ENCODE results near the gene SMIM12.
"Not testable (repeated sequence)": the region's sequence is repeated elsewhere in the genome, so short reads cannot be mapped to it uniquely, and the experiment has no call there.

Gene SMIM12

GRCh38 chr1:34842073-34842472, 17.5 kb downstream of the SMIM12 start:
- no peak for DNase-seq

- DNase-seq: no peak
These were observed 19.1 kb downstream of the SMIM12 start for GRCh38 chr1:34840426-34840825.

DNA sequence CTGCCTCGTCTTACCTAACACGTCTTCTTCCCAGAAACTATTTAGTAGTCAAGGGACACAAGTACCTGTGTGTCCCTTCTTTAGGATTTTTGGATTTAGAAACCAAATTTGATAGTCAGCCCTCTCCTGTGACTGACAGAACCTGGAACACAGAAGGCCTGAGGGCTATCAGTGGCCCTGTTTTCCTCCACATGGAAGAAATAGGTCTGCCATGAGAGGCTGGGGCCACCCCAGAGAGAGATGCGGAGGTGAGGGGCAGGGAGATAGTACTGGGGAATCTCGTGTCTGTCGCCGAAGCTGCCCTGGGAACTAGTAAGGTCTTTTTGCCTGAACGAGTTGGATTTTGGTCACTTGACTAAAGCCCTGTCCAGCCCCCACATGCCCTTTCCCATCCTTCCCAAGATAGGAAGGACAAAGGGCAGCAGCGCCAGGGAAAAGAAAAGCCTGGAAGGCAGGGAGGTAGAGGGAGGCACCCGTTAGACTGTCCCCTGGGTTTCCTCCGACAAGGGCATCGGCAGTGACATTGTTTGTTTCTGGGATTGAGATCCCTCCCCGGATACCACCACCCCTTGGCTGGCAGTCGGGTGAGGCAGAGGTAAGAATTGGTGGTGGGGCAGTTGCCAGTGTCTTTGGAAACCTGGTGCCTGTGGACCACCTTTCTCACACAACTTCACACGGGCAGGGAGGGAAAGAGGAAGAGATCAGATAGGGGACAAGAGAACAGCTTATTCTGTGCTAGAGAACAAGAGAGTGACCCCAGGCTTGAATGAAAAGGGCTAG, 19.8 kb downstream of the SMIM12 start:
- DNase-seq: no peak

GRCh38 chr1:34833711-34834110, 25.8 kb downstream of the SMIM12 start:
- DNase-seq: no peak

GRCh38 chr1:34831721-34832246, 27.8 kb downstream of the SMIM12 start:
- no peak for DNase-seq

DNA sequence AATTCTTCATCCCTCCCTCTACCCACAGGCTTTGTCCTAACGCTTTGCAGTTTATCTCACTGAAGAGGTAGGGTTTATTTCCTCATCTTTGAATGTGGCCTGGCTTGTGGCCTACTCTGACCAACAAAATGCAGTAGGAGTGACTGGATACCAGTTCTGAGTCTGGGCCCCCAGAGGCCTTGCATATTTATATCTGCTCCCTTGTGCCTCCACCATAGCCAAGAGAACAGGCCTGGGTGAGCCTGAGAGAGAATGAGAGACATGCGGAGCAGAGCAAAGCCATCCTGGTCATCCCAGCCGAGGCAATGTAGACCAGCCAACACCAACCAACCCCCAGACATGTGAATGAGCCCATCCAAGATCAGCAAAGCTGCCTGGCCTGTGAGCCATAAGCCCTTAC, 30.3 kb downstream of the SMIM12 start:
- DNase-seq: no peak

GRCh38 chr1:34828611-34829010, 30.9 kb downstream of the SMIM12 start:
- no peak for DNase-seq

DNA sequence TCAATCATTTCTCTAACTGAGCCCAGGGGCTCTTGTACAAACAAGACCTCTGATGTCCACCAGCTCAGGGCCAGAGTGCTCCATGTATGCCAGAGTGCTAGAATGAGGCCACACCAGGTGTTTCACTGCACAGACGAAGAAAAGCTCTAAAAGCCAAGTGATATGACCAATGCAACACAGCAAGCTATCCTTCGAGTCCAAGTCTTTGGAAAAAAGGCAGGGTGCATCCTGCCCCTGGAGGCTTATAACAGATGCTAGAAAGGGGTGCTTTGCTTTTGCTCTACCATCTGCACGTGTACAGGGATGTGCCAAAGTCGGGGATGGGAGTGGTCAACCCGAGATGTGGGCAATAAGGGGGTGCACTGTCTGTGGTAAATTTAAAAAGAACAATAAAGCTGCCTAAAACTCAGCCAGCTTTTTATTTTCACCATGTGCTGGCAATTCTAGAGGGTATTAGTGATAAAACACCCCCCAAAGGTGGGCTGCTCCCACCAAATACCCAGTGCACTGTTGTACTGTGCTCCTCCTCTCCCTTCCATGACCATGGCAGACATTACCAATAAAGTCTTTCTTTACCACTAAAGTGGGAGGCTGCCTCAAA, 32.1 kb downstream of the SMIM12 start:
- no peak for DNase-seq

GRCh38 chr1:34825455-34826091, 34.0 kb downstream of the SMIM12 start:
- no peak for DNase-seq

GRCh38 chr1:34824817-34825454, 34.6 kb downstream of the SMIM12 start:
- no peak for DNase-seq

- no peak for DNase-seq
These were observed 37.3 kb downstream of the SMIM12 start for GRCh38 chr1:34822202-34822601.

- DNase-seq: not testable (repeated sequence)
These were observed 40.7 kb downstream of the SMIM12 start for GRCh38 chr1:34818862-34819261.

DNA sequence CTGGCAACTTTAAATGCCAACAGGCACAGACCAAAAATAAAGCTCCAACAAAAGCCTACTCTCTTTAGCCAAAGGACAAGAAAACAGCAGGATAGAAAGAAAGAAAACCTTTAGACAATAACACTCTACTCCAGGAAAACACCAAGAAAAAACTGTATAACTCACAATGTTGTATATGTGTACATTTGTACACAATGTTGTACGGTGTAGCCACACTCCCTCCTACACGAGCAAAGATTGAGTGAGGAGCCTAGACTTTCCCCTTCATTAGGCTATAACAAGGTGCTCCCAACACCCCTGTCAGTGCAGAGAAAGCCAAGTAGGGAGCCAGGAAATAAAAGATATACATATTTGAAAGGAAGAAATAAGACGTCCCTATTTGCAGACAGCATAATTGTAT, 42.8 kb downstream of the SMIM12 start:
- no peak for DNase-seq

GRCh38 chr1:34816332-34816731, 43.2 kb downstream of the SMIM12 start:
- no peak for DNase-seq

DNA sequence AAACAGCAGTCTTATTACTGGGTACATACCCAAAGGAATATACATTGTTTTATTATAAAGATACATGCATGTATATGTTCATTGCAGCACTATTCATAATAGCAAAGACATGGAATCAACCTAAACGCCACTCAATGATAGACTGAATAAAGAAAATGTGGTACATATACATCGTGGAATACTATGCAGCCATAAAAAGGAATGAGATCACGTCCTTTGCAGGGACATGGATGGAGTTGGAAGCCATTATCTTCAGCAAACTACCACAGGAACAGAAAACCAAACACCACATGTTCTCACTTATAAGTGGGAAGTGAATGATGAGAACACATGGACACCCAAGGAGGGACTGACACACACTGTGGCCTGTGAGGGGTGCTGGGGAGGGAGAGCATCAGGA, 48.8 kb downstream of the SMIM12 start:
- DNase-seq: not testable (repeated sequence)

- DNase-seq: no peak
These were observed 51.3 kb downstream of the SMIM12 start for GRCh38 chr1:34808051-34808810.

- DNase-seq: no peak
These were observed 53.2 kb downstream of the SMIM12 start for GRCh38 chr1:34806396-34806795.

- DNase-seq: no peak
These were observed 55.8 kb downstream of the SMIM12 start for GRCh38 chr1:34803770-34804169.
